VCaP (cell line): ENCODE results near the gene ANKRD44.

ENCODE experiments used
- H3K27ac ChIP-seq: fragments of 450-650 bp; 2 replicates; pipeline ENCODE4 v1.5.1; 2017
- CTCF ChIP-seq: fragments of 450-650 bp; conservative IDR thresholded peaks from 2 replicates; pipeline ENCODE4 v1.5.1; 2017; ENCODE audit warnings: mild to moderate bottlenecking, moderate library complexity

Gene ANKRD44

GRCh38 chr2:197158591-197159550, 151.7 kb downstream of the ANKRD44 start:
- H3K27ac ChIP-seq, result peak overlapping the region; percentile 68
- no peak for TF ChIP-seq CTCF

- peak overlapping the region; percentile 68 for H3K27ac ChIP-seq
- TF ChIP-seq CTCF, result no peak
Measured at GRCh38 chr2:197157879-197158537, 152.6 kb downstream of the ANKRD44 start.

- no peak for TF ChIP-seq CTCF
- H3K27ac ChIP-seq, result no peak overlapping the region
Measured at GRCh38 chr2:197156771-197157170, 153.8 kb downstream of the ANKRD44 start.

GRCh38 chr2:197152451-197153228, 157.9 kb downstream of the ANKRD44 start:
- TF ChIP-seq CTCF, result no peak
- H3K27ac ChIP-seq, result no peak overlapping the region

- no peak for TF ChIP-seq CTCF
- no peak overlapping the region for H3K27ac ChIP-seq
Measured at GRCh38 chr2:197149546-197149945, 161.0 kb downstream of the ANKRD44 start.

GRCh38 chr2:197148401-197148800, 162.2 kb downstream of the ANKRD44 start:
- no peak for TF ChIP-seq CTCF
- H3K27ac ChIP-seq, result peak overlapping the region; percentile 87

- H3K27ac ChIP-seq, result peak overlapping the region; percentile 87
- no peak for TF ChIP-seq CTCF
Measured at GRCh38 chr2:197147942-197148341, 162.6 kb downstream of the ANKRD44 start.
